Measurements from ENCODE around the gene XIRP1. TPM values are rescaled to one million over a fixed set of nuclear protein-coding genes. Genes with fewer than 3 reads are reported as not detected.
A peak's percentile ranks its signal among the peaks of the same experiment; 100 is the strongest.

Gene XIRP1
- total and polyA plus RNA-seq, 7 donors: 111 to 2,126 (median 601) TPM

DNA sequence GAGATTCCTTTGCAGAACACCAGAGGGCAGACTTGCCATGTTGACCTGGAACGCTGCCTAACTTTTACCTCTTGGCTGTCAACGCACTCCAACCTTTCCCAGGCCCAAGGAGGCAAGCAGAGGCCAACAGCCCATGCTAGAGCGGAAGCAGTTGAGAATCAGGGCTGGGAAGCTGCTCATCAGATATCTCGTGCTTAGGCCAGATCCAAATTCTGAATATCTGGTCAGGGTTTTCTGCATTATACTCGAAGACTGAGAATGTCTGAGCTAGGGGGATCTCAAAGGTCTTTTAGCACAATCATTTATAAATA lies 2.5 kb downstream of the XIRP1 start:
- peak; percentile 20 to 45 (median 31) for ATAC-seq
- Histone ChIP-seq H3K4me1 (peaks cover 45% of the 10 kb centered on the region), H3K27ac (peak overlapping the region; percentile 91), H3K4me3 (peak overlapping the region; percentile 75), H3K27me3 (ENCODE audit: insufficient read depth in 3 of 3, low read length in 2 of 3) (no peaks in the 10 kb centered on the region), H3K9me3 (no peaks in the 10 kb centered on the region), H3K36me3 (ENCODE audit: insufficient read depth in 1 of 2, low read depth in 1 of 2) (peaks cover 0 to 47% of the 10 kb centered on the region in 2 donors)
- TF ChIP-seq, protein P1, sequence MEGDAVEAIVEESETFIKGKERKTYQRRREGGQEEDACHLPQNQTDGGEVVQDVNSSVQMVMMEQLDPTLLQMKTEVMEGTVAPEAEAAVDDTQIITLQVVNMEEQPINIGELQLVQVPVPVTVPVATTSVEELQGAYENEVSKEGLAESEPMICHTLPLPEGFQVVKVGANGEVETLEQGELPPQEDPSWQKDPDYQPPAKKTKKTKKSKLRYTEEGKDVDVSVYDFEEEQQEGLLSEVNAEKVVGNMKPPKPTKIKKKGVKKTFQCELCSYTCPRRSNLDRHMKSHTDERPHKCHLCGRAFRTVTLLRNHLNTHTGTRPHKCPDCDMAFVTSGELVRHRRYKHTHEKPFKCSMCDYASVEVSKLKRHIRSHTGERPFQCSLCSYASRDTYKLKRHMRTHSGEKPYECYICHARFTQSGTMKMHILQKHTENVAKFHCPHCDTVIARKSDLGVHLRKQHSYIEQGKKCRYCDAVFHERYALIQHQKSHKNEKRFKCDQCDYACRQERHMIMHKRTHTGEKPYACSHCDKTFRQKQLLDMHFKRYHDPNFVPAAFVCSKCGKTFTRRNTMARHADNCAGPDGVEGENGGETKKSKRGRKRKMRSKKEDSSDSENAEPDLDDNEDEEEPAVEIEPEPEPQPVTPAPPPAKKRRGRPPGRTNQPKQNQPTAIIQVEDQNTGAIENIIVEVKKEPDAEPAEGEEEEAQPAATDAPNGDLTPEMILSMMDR (IDR thresholded peaks at IDR 0.05): peak; percentile 73
- peak in 1 of 2 donors; percentile 81 for DNase-seq
- 9 to 18% (median 12%) methylated on average over 5 of the region's 5 CpGs for WGBS, 3 donors
- intact Hi-C loops (cut with DNase I): loop anchor here (5.0 to 10.0 kb wide), 2 partner anchors 97 to 195 kb away; partner anchors contain the start of gene SLC25A38 (in 1 of the 2)

DNA sequence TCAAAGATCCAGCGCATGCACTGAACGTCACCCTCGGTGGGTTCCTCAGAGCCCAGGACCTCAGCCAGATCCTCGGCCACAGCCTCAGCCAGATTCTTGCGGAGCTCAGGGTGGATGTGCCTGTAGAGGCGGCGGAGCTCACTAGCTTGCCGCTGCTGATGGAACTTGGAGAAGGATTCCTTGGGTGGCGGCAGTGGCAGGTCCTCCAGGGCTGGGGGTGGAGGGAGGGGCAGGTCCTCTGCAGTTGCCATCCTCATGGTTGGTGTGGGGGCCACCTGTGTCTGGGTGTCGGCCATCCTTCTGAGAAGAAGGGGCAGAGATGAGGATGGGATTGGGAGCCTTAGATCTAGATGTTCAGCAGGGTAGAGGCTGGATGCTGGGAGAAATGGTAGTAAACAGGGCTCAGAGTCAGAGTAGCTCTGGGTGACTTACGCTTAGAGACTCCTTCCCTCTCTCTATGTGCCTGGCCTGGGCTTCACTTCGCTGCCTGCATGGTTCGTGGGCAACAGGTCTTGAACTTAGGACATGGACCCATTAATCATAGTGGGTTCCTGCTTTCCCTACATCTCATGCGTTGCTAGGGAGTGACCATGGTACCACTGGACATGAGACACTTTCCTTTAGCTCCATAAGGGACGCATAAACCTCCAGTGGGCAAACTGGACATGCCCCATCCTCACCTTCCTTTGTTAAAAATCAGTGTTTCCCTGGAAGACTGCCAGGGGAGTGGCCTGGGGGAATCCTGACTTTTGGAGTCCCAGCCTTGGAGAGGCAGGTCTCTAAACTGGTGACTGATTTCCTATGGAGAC lies 3.0 kb downstream of the XIRP1 start:
- peak overlapping the region; percentile 75 for H3K4me3 ChIP-seq
- peaks cover 42% of the 10 kb centered on the region for H3K4me1 ChIP-seq
- H3K27me3 ChIP-seq (ENCODE audit: insufficient read depth in 3 of 3, low read length in 2 of 3): no peaks in the 10 kb centered on the region
- ATAC-seq: no peak
- intact Hi-C loops (cut with DNase I): loop anchor here in 1 of 2 donors (5.0 kb wide), 1 partner anchor 98 kb away; no protein-coding TSS in a partner anchor
- H3K27ac ChIP-seq: peak overlapping the region; percentile 91
- no peak for DNase-seq
- H3K9me3 ChIP-seq: no peaks in the 10 kb centered on the region
- TF ChIP-seq, protein P1 (IDR thresholded peaks at IDR 0.05): no peak
- H3K36me3 ChIP-seq (ENCODE audit: insufficient read depth in 1 of 2, low read depth in 1 of 2): peaks cover 0 to 53% of the 10 kb centered on the region in 2 donors
- 39 to 55% (median 44%) methylated on average over 15 of the region's 15 CpGs for WGBS, 3 donors

DNA sequence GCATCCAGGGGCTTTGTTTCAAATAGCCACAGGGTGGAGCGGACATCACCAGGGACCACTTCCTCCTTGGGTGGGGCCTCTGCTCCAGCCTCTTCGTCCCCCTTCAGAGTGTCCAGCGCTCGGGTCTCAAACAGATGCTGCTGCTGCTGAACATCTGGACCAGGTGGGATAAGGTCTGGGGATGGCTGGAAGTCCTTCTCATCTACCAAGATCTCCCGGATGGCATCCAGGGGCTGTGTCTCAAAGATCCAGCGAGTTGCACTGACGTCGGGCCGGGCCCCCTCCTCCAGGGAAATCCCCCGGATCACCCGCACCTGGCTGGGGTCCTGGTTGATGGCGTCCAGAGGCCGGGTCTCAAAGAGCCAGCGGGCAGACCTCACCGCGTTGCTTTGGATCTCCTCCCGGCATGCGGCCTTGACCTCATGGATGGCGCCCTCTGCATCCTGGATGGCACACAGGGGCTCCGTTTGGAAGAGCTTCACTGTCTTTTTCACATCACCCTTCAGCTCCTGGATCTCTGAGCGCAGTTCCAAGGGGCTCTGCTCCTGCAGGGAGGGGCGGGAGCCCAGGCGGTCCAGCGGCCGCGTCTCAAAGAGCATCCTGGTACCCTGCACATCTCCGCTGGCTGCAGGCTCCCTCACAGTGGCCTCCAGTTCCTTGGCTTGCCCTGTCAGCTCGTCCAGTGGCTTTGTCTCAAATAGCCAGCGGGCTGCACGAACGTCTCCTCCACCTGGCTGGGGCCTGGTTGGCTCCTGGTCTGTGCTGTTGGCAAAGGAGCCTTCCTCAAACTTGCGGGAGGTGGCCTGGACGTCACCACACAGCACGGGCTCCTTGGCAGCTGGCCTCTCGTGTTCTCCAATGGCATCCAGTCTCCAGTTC lies 3.9 kb downstream of the XIRP1 start:
- peaks cover 0 to 61% of the 10 kb centered on the region in 2 donors for H3K36me3 ChIP-seq (ENCODE audit: insufficient read depth in 1 of 2, low read depth in 1 of 2)
- H3K4me3 ChIP-seq: peak overlapping the region; percentile 75
- peaks cover 46% of the 10 kb centered on the region for H3K4me1 ChIP-seq
- TF ChIP-seq, protein P1 (IDR thresholded peaks at IDR 0.05): no peak
- H3K9me3 ChIP-seq: no peaks in the 10 kb centered on the region
- no peaks in the 10 kb centered on the region for H3K27me3 ChIP-seq (ENCODE audit: insufficient read depth in 3 of 3, low read length in 2 of 3)
- ATAC-seq (peak in 2 of 4 donors; percentile 7 to 8), DNase-seq (peak in 1 of 2 donors; percentile 82)
- H3K27ac ChIP-seq: peak overlapping the region; percentile 91
- intact Hi-C loops (cut with DNase I): loop anchor here in 1 of 2 donors (5.0 kb wide), 1 partner anchor 99 kb away; no protein-coding TSS in a partner anchor
- WGBS, 3 donors: 48 to 56% (median 54%) methylated on average over 35 of the region's 35 CpGs

DNA sequence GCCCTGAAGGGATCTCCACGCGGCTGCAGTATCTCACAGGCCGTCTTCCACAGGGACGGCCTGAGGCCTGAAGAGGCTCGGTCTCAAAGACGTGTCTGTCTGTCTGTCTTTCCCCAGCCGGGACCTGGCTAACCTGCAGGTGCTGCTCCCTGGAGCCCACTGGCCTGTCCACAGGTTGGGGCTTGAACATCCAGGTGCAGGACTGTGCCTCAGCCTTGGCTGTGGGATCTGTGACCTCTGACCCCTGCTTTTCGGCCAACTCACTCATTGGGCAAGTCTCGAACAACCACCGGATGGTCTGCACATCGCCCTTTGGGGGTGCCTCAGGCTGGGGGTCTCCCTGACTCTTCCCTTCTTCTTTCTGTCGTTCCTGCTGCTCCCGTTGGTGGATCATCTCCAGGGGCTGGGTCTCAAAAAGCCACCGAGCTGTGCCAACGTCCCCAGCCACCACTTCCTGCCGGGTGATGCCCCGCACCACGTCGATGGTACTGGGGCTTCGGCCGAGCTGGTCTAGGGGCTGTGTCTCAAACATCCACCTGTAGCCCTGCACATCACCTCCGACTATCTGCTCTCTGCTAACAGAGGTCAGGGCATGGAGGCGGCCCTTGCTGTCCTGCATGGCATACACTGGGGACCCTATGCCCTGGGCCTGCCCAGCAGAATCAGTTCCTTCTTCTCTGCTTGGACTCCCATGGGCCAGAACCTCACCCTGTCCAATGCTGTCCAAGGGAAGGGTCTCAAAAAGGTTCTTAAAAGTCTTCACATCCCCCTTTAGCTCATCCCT lies 4.8 kb downstream of the XIRP1 start:
- TF ChIP-seq, protein P1 (IDR thresholded peaks at IDR 0.05): no peak
- Histone ChIP-seq H3K4me1 (peaks cover 43% of the 10 kb centered on the region), H3K36me3 (ENCODE audit: insufficient read depth in 1 of 2, low read depth in 1 of 2) (peaks cover 0 to 65% of the 10 kb centered on the region in 2 donors), H3K27ac (peak overlapping the region; percentile 91), H3K4me3 (peak overlapping the region; percentile 75), H3K27me3 (ENCODE audit: insufficient read depth in 3 of 3, low read length in 2 of 3) (no peaks in the 10 kb centered on the region), H3K9me3 (no peaks in the 10 kb centered on the region)
- DNase-seq: no peak
- ATAC-seq: no peak
- intact Hi-C loops (cut with DNase I): loop anchor here in 1 of 2 donors (5.0 kb wide), 1 partner anchor 100 kb away; no protein-coding TSS in a partner anchor
- WGBS, 3 donors: 78 to 88% (median 81%) methylated on average over 23 of the region's 23 CpGs

Measured in psoas muscle (tissue), 8 donors.